Right lung (tissue), 5 donors: Measurements from ENCODE around the gene NLRP5. TPM values are rescaled to one million over a fixed set of nuclear protein-coding genes. Genes with fewer than 3 reads are reported as not detected.

ENCODE experiments used
- polyA plus RNA-seq, 5 donors: library from polyadenylated mRNA; unstranded; fragments of 120-200 nt; gene quantifications; one replicate each; pipeline versions ENCODE4 v1.2.1 to v1.2.3, GENCODE V29; 2013; ENCODE audit warnings: inconsistent platforms in 1 of 5, low replicate concordance in 1 of 5; ENCODE audit not compliant: insufficient read length in 5 of 5, insufficient read depth in 1 of 5

NLRP5 gene
- polyA plus RNA-seq, 5 donors: not detected

Other genes starting within 250 kb of the NLRP5 start
- gene NLRP9, start 248.4 kb upstream of the NLRP5 start, polyA plus RNA-seq: under 1 TPM in 1 of 5 donors, not detected in 4; 0.06 TPM
- under 1 TPM in 1 of 5 donors, not detected in 4; 0.14 TPM for gene RFPL4A, start 227.7 kb upstream of the NLRP5 start, polyA plus RNA-seq
- gene RFPL4AL1, start 217.7 kb upstream of the NLRP5 start, polyA plus RNA-seq: not detected
- gene NLRP11, start 154.8 kb upstream of the NLRP5 start, polyA plus RNA-seq: under 1 TPM in 2 of 5 donors, not detected in 3; 0.04 to 0.12 TPM
- not detected for gene NLRP4, start 150.2 kb upstream of the NLRP5 start, polyA plus RNA-seq
- not detected for gene NLRP13, start 54.4 kb upstream of the NLRP5 start, polyA plus RNA-seq
- not detected for gene NLRP8, start 38.9 kb upstream of the NLRP5 start, polyA plus RNA-seq
- gene ZNF787, start 134.5 kb downstream of the NLRP5 start, polyA plus RNA-seq: 10 to 100 TPM; 11.0 to 31.7 (median 16.1) TPM
- 10 to 100 TPM; 30.5 to 62.6 (median 51.1) TPM for gene ZNF444, start 154.5 kb downstream of the NLRP5 start, polyA plus RNA-seq
- not detected for gene GALP, start 189.2 kb downstream of the NLRP5 start, polyA plus RNA-seq
- under 1 TPM in 2 of 5 donors, not detected in 3; 0.09 to 0.13 TPM for gene ZSCAN5B, start 211.0 kb downstream of the NLRP5 start, polyA plus RNA-seq
- gene ZSCAN5C, start 215.5 kb downstream of the NLRP5 start, polyA plus RNA-seq: not detected